GM18498 (cell line): Measurements from ENCODE around the gene MAD1L1.
"Not testable (repeated sequence)": the region's sequence is repeated elsewhere in the genome, so short reads cannot be mapped to it uniquely, and the experiment has no call there.

ENCODE experiments used
- ATAC-seq: cut with Tn5 transposase; IDR thresholded peaks from one replicate; pipeline ENCODE4 v1.9.1; 2021; ENCODE audit warnings: mild to moderate bottlenecking, moderate library complexity; ENCODE audit not compliant: unreplicated experiment

Gene MAD1L1

DNA sequence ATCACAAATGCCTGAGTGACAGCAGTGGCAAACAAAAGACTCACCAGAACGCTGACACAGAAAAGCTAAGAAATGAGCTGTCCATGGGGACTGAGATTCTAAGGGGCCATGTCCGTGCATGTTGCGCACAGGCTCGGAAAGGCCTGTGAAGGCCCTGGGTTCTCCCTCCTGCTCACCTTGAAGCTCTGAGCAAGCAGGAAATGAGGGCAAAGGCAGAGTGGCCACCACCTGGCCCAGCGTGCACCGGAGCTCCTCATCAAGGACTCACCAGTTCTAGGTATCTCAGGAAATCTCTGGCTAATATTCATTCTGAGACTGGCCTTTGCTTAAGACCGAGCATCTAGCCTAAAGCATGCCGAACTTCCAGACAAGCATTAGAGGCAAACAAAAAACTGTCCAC is 52.7 kb downstream of the MAD1L1 start:
- ATAC-seq = no peak

DNA sequence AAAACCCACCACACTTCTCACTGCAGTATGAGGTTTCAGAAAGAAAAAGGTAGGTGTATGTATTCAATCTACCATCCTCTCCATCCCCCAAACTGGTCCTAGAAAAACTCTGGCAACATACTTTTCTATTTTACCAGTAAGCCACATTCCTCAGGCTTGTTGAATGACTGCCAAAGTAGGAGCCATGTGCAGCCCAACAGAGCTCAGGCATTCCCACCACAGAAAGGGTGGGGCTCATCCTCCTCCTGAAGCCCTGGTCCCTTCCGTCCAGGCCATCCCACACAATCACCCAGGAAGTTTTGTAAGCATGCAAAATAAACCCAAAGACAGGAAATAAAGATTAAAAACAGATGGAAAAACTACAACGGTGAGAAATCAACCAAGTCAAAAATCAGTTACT is 57.2 kb downstream of the MAD1L1 start:
- no peak for ATAC-seq

DNA sequence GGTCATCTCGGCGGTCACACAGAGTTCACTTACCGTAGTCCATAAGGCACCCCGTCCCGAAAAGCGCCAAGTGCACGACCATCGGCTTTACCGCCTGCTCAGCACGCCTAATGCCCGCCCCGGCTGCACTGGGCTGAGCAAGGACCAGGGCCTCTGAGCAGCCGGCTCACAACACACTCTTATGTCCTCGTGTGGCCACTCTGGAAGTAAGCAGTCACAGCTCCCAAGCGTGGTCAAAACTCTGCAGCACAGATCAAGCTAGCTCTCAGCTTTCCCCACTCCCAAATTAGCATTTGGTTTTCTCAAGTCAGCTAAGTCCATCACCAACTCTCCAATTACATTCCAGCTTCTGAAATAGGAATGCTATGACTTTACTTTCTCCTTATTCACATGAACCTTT is 57.7 kb downstream of the MAD1L1 start:
- no peak for ATAC-seq

DNA sequence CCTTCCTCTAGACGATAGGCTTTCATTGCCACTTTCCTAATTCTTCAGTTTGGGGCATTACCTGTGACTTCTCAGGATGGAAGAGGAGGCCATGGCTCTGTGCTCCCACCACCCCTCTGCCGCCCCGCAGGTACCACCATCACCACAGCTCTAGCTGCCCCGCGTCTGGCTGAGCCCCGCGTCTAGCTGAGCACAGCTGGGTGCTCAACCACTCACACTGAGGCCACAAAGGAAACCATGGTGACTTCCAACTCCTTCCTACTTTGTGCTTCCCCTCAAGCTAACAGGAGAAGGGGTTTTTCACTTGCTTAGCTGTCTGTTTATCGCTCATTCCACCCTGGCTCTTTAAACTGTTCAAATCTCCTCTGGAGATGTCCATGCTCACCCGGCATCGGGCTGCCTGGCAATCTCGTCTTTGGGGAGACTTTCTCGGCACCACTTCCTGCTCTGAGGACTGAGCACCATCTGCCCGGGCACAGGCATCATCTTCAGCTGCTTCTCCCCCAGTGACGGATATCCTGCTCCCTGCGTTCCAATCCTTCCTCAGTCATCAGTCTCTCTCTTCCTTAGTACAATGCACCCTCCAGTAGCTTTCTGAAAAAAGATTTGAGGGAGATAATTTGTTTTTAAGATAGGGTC is 59.4 kb downstream of the MAD1L1 start:
- no peak for ATAC-seq

DNA sequence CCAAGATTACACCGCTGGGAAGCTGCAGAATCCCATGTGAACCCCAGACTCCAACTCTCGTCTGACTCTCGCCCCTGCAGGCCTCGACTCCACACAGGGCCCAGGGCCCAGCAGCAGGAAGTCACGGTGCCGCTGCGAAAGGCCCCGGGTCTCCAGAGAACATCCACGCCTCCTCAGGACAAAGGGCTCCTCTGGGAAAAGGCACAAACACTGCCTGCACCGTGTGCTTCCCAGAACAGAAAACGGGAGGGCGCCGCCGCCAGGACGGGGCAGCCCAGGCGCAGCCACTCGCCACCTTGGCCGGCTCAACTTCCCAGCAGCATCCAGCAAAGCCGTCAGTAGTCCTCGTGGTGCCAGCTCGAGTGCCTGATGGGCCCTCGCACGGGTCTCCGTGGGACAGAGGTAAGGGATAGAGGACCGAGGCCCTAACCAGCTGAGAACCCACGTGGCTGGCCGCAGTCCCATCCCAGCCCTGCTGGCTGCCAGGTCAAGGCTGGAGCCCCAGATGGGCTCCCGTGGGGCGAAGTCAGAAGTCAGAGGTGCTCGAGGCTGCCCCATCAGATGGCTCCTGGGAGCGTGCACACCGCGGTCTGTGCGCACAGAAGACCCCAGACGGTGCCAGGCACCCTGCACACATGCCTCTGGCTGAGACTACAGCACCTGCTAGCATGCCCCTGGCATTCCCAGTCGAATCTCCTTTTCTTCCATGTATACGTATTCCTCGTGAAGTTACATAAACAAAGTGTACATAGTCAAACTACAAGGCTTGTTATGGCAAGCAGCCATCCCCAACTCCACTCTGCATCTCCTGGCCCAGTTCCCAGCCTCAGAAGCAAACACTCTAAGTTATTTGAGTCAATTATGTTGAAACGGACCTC is 60.2 kb downstream of the MAD1L1 start:
- no peak for ATAC-seq

DNA sequence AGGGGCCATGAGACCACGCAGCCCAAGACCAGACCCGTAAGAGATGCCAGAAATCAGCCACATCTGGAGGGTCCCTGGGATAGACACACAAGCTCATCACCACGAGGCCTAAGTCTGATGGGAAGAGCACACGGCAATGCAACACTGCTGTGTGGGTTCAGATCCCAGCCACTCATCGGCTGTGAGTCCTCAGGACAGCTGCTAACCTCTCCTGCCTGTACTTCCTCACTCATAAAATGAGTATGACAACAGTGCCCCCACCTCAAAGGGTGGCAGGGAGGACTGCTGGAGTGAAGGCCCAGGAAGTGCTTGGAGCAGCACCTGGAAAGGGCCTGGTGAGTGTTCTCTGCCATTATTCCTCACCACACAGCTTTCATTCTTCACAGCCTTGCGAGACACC is 60.9 kb downstream of the MAD1L1 start:
- no peak for ATAC-seq

DNA sequence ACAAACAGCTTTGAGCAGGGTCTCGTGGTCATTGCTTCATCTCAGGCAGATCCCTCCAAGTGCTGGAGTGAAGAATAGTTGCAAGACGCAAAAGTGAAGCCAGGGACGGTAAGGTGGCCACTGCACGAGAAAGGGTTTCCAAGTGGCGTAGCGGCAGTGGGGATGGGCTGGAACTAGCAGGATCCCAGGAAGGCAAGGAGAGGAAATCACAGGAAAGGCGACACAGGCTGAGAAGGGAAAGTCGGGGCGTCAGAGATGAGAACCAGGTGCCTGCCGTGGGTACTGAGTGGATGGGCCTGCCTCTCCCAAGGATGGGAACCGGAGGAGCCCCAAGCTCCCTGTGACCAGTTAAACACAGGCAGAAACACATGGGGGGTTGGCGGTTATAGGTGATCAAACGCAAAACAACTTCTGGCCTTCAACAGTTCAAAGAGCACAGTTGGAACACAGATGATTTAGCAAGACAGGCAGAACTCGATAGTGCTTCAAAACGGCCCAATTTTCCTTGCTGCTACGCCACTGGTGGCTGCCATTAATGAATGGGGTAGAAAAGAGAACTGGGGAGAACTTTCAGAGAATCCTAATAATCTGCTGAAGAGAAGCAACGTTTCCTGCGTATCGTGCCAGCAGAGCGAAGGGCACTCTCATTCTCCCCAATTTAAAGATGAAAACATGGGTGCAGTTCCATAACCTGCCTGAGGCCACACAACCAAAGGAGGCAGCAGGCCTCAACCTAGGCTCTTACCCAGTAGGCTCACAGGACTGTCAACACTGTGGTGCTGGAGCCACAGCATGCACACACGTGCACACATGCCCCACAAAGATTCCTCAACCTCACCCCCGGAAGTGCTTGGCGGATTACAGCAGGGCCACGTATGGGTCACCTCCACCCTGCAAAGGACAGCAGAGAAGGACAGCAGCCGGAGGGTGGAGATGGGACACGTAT is 61.9 kb downstream of the MAD1L1 start:
- no peak for ATAC-seq

DNA sequence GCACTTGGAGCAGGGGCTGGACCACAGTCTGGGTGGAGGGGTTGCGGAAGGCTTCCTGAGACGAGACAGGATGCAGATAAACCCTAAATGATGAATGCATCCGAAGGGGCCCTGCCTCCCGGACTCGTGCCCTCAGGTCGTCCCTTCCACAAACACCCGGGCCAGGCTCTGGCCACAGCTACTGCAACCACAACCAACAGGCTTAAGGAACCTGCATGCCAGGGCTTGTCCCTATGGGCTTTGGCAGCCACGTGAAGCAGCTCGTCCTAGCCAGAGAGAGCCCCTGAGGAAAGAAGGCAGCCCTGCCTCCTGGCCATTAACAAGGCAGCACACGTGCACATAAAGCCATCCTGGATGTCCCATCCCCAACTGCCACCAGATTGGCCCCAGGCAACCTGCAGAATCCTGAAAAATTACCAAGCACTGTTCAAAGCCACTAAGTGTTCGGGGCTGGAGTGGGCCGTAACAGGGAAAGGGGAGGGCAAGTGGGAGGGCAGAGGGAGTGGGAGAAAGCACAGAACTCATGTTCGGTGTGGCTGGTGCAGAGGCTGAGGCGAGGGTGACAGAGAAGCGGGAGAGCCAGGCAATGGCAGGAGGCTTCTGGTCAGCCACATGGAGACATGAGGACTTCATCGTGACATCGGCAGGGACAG is 62.7 kb downstream of the MAD1L1 start:
- no peak for ATAC-seq

DNA sequence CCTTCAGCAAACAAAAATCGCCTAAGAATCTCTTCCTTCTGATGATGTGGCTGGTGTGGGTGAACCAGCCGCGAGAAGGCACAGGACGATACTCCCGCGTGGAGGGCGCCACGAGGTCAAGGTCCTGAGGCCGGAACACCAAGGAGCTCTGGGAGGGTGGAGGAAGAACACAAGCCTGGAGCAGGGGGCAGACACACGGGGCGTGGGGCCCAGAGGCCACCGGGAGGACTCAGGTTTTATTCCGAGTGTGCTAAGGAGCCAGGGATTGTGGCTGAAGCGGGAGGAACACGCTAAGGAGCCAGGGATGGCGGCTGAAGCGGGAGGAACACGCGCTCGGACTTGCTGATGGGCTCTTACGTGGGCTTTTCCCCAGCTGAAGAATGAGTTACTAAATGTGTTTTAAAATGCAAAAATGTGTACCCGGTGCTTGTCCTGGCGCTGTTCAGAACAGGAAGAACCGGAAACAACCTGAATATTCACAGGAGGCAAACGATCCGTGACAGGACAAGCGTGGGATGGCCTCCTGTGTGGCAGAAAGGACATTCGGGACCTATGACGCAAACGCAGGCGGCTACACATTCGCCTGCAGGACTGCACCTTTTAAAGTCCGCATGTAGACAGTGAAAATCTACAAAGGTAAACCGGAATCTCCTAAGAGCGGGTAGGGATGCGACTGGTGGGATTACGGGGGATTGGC is 64.0 kb downstream of the MAD1L1 start:
- ATAC-seq = no peak

DNA sequence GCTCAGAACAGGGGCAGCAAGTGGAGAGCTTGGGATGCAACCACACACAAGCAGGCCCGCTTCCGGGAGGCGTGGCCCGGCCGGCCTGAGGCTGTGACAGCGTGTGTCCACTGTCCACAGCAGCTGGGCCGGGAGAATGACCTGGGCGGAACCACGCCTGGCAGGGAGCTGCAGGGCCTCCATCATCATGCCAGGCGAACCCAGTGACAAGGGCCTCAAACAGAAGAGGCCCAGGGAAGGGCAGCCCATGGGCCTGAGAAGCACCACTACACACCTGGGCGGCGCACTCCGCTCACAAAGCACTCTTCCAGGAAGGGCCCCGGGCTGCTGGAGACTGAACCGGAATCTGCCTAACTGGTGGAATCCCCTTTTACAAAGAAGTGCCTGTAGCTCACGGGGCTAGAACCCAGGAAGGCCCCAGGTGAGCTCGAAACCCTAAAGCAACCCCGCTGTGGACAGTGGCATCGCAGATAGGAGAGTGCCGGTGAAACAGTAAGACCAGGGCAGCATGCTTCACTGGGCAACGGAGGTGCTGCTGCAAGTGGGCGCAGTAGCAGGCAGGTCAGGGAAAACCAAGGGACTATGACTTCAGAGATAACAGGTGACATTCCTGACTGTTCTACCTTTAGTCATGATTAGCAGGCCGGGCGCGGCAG is 66.0 kb downstream of the MAD1L1 start:
- ATAC-seq = no peak

DNA sequence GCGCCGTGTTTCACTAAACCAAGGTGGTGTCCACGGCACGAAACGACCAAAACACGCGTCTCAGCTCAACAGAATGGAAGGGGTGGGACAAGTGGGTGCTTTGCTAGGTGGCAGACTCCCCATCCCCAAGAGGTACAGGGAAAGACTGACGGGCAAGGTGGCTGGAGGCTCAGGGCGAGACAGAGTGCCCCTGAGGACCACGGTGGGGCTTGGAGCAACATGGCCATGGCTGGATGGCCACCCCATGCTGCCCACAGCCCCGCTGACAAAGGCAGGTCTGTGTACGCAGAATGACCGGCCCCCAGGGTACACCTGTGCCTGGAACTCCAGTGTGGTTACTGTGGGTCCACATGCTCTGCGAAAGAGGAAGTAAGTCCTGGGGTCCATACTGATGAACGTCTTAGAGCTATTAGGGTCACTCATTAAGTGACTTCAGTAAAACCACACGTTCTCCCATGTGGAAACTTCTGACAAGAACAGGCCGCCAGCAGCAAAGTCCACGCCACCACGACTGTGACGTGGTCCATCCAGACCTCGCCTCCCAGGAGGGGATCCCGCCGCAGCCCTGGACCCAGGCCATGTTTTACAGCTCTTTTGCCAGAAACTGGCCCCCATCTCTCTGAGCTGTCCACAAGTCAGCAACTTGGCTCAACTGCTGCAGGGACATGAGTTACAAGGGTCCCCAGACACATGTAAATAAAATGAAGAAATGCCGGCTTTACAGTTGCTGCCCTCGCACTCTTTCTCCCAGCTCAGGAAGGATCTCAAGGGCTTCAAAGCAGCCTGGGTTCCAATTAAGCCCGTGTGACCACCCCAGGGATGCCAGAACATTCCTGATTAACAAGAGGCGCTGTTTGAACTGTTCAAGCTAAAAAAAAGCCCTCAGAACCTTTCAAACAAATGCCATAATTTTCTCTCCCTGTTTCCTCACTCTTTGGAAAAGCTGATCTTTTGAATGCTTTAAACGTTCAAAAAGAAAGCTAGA is 66.8 kb downstream of the MAD1L1 start:
- peak; percentile 90 for ATAC-seq

DNA sequence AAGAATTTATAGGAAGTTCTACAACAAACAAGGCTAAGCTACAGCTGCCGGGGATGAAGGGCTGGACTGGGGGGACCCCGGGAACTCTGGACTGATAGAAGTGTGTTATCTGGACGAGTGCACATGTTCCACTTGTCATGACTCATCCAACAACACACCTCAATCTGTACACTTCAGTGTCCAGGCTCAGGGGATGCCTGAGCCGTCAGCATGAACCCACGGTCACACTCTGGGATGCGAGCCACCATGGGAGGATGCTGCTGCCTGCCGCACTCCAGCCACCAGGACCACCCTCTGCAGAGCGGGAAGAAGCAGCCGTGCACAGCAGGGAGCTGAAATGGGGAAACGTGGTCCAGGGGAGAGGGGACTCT is 67.5 kb downstream of the MAD1L1 start:
- no peak for ATAC-seq

DNA sequence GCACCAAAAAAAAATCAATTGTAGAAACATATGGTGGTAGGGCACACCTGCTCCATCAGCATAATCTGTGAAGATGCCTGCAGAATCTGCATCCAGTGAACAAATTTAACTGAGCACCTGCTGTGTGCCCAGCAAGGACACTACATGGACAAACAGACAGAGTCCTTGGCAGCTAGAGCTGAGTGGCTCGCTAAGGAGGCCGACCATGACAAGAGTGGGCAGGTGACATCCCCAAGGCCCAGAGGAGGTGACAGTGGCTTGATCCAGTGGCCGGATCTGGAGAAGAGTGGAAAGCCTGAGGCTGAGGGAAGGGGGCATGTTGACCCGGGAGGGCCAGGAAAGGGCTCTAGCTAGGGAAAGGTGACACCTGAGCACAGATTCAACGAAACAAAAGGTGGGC is 68.1 kb downstream of the MAD1L1 start:
- ATAC-seq = no peak

DNA sequence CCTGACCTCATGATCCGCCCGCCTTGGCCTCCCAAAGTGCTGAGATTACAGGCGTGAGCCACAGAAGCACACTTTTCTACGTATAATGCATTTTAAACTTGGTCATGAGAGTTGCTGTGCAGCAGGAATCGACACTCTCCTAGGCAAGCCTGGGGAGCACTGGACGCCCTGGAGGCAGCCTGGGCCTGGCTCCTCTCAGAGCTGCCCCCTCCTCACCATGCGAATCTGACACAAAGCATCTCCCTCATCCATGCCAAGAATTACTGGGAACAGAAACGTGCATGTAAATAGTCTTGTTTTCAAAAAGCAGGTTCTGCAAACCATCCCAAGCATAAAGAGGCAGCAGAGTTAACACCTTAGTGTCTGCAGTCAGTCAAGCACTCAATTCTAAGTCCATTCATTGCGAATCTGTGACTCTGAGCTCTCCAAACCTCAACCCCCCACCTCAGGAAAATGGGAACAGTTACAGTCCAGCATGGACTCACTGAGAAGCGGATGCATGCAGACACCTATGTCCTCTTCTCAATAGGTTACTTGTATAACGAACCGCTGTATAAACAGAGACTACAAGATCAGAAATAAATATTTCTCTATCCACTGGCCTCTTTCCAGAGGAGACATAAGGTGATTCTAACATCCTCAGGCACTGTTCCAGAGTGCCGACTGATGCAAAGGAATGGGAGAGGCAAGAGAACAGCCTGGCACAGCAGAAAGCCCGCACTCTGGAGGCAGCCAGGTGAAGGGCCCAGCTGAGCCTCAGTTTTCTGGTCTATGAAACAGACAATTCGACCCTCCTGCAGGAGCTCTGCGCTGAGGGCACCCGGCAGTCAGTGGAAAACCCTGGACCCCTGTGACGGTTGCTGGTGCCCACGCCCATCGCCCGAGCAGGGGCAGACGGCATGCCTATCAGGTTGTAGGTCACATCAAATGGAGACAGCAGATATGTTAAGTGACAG is 68.9 kb downstream of the MAD1L1 start:
- no peak for ATAC-seq

DNA sequence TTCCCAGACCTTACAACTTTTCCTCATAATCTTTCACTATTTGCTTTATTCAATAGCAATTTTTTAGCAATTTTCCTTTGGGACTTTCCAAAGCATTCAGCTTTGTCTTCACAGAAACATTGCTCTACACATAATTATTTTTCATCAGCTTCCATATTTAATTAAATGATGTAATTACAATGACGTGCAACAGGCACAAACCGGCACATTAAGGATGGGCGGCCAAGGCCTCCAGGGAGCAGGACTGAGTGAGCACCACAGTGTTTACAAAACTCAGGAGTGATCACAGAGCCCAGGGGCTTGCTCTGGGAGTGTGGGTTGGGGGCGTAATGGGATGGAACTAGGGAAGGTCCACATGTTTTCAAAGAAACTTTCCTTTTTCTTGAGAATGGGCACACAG is 69.8 kb downstream of the MAD1L1 start:
- ATAC-seq = no peak

DNA sequence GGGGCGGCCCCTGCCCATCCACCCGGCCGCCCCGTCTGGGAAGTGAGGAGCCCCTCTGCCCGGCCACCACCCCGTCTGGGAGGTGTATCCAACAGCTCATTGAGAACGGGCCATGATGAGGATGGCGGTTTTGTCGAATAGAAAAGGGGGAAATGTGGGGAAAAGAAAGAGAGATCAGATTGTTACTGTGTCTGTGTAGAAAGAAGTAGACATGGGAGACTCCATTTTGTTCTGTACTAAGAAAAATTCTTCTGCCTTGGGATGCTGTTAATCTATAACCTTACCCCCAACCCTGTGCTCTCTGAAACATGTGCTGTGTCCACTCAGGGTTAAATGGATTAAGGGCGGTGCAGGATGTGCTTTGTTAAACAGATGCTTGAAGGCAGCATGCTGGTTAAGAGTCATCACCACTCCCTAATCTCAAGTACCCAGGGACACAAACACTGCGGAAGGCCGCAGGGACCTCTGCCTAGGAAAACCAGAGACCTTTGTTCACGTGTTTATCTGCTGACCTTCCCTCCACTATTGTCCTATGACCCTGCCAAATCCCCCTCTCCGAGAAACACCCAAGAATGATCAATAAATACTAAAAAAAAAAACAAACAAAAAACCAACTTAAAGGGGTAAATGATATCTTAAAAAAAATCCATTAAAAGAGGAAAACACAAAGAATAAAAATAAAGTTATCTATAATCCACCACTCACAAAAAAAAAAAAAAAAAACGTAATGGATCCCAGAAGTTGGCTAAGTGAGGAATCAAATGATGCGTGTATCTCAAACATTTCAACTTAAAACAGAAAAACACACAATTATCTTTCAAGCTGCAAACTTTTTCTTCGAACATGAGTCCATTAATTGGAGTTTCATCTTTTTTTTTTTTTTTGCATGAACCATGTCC is 70.5 kb downstream of the MAD1L1 start:
- ATAC-seq = not testable (repeated sequence)

DNA sequence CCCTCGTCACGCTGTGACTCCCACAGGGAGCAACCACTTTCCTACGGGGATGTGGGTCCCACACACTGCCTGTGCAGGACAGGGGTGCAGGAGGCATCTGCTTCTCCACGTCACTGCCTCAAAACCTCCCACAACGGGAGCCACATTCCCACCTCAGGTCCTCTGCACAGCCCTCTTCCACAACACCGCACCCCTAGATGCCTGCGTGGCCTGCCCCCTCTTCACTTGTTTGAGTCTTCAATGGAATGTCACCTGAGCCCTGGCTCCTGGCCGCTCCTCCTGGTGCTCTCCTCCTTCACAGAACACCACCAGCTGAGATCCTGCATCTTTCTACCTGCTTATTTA is 73.6 kb downstream of the MAD1L1 start:
- no peak for ATAC-seq
